HepG2 (cell line): ENCODE measurements around the gene CMIP. TPM values are rescaled to one million over a fixed set of nuclear protein-coding genes. Genes with fewer than 3 reads are reported as not detected.
A peak's percentile ranks its signal among the peaks of the same experiment; 100 is the strongest.

Source experiments
- CEBPB ChIP-seq: IDR thresholded peaks from 2 replicates; pipeline ENCODE4 v1.6.1; 2011; ENCODE audit warnings: low read depth, low read length, improper control_type of control experiment, borderline replicate concordance
- CREB1 ChIP-seq, 2 experiments: fragments of 450-650 bp in 1 of 2; IDR thresholded peaks; 2 replicates each; pipeline ENCODE4 v1.6.1; 2016 to 2017; ENCODE audit warnings: control low read depth in 1 of 2, mild to moderate bottlenecking in 1 of 2, missing compliant biosample characterization in 1 of 2, missing genetic modification characterization in 1 of 2
- ELF3 ChIP-seq: IDR thresholded peaks from 2 replicates; pipeline ENCODE4 v1.6.1; 2016; ENCODE audit warnings: missing genetic modification reagents, missing compliant biosample characterization
- ELF4 ChIP-seq: sonication (generic); formaldehyde crosslinking; IDR thresholded peaks from 2 replicates; pipeline ENCODE4 v1.5.0; 2020; ENCODE audit warnings: missing genetic modification reagents, mild to moderate bottlenecking, moderate library complexity, borderline replicate concordance
- ERF ChIP-seq: IDR thresholded peaks from 2 replicates; pipeline ENCODE4 v1.6.1; 2018; ENCODE audit warnings: missing biosample characterization, missing genetic modification reagents
- JARID2 ChIP-seq: sonication (generic); formaldehyde crosslinking; IDR thresholded peaks from 2 replicates; pipeline ENCODE4 v1.8.1; 2023; ENCODE audit warnings: missing genetic modification reagents, inconsistent platforms; ENCODE audit not compliant: insufficient replicate concordance
- KLF16 ChIP-seq, 2 experiments: sonication (generic) in 1 of 2; formaldehyde crosslinking in 1 of 2; IDR thresholded peaks; 2 replicates each; pipeline versions ENCODE4 v1.6.1 to v1.8.0; 2016 to 2023; ENCODE audit warnings: missing genetic modification reagents in 2 of 2, missing compliant biosample characterization in 1 of 2
- MTA3 ChIP-seq: sonication (generic); formaldehyde crosslinking; IDR thresholded peaks from 2 replicates; pipeline ENCODE4 v1.4.0; 2020; ENCODE audit warnings: missing genetic modification reagents
- NCOA2 ChIP-seq: sonication (generic); formaldehyde crosslinking; IDR thresholded peaks from 2 replicates; pipeline ENCODE4 v1.8.0; 2022; ENCODE audit warnings: inconsistent platforms
- NR2C2 ChIP-seq: sonication (generic); formaldehyde crosslinking; IDR thresholded peaks from 2 replicates; pipeline ENCODE4 v1.4.0; 2020; ENCODE audit warnings: missing genetic modification reagents, mild to moderate bottlenecking, moderate library complexity, borderline replicate concordance
- ZBTB49 ChIP-seq: sonication (generic); formaldehyde crosslinking; IDR thresholded peaks from 2 replicates; pipeline ENCODE4 v1.4.0; 2020; ENCODE audit warnings: missing genetic modification reagents, borderline replicate concordance
- ZBTB7A ChIP-seq: sonication (generic); formaldehyde crosslinking; IDR thresholded peaks from 2 replicates; pipeline ENCODE4 v1.8.0; 2022; ENCODE audit warnings: mild to moderate bottlenecking, missing genetic modification reagents
- ZC3H4 ChIP-seq: sonication (generic); formaldehyde crosslinking; IDR thresholded peaks from 2 replicates; pipeline ENCODE4 v1.4.0; 2020; ENCODE audit warnings: missing genetic modification reagents, borderline replicate concordance
- ZFP62 ChIP-seq: sonication (generic); formaldehyde crosslinking; IDR thresholded peaks from 2 replicates; pipeline ENCODE4 v1.4.0; 2020; ENCODE audit warnings: missing genetic modification reagents
- ZNF138 ChIP-seq: sonication (generic); formaldehyde crosslinking; IDR thresholded peaks from 2 replicates; pipeline ENCODE4 v1.5.0; 2020; ENCODE audit warnings: mild to moderate bottlenecking, low read depth, missing genetic modification reagents
- ZNF292 ChIP-seq: sonication (generic); formaldehyde crosslinking; IDR thresholded peaks from 2 replicates; pipeline ENCODE4 v1.8.1; 2022; ENCODE audit warnings: mild to moderate bottlenecking, low read depth, missing genetic modification reagents, borderline replicate concordance
- ZNF296 ChIP-seq: sonication (generic); formaldehyde crosslinking; conservative IDR thresholded peaks from 2 replicates; pipeline ENCODE4 v1.5.0; 2020; ENCODE audit warnings: mild to moderate bottlenecking, missing genetic modification reagents
- ZNF75D ChIP-seq: sonication (generic); formaldehyde crosslinking; IDR thresholded peaks from 2 replicates; pipeline ENCODE4 v1.8.1; 2023; ENCODE audit warnings: missing genetic modification reagents, mild to moderate bottlenecking, borderline replicate concordance
- ZNF761 ChIP-seq: sonication (generic); formaldehyde crosslinking; conservative IDR thresholded peaks from 2 replicates; pipeline ENCODE4 v1.4.0; 2020; ENCODE audit warnings: mild to moderate bottlenecking, missing genetic modification reagents
- ZNF773 ChIP-seq: sonication (generic); formaldehyde crosslinking; IDR thresholded peaks from 2 replicates; pipeline ENCODE4 v1.4.0; 2020; ENCODE audit warnings: missing genetic modification reagents, borderline replicate concordance
- ZNF775 ChIP-seq: sonication (generic); formaldehyde crosslinking; IDR thresholded peaks from 2 replicates; pipeline ENCODE4 v1.4.0; 2020; ENCODE audit warnings: missing genetic modification reagents, mild to moderate bottlenecking, moderate library complexity, borderline replicate concordance
- ZSCAN21 ChIP-seq: sonication (generic); formaldehyde crosslinking; IDR thresholded peaks from 2 replicates; pipeline ENCODE4 v1.8.0; 2022; ENCODE audit warnings: mild to moderate bottlenecking, missing genetic modification reagents, moderate library complexity, borderline replicate concordance
- polyA plus RNA-seq, 8 experiments: library from polyadenylated mRNA; depleted of rRNA in 3 of 8; stranded (reverse) in 7 of 8; unstranded in 1 of 8; fragments of >200 nt; fragmentation: Illumina TruSeq in 4 of 8; extraction: Trizol in 4 of 8; gene quantifications; 2 replicates each; pipeline versions ENCODE4 v1.2.1 to v1.2.3, GENCODE V29; 2011 to 2016; ENCODE audit warnings: low read depth in 4 of 8, missing spikeins in 1 of 8, mixed read lengths in 1 of 8; ENCODE audit not compliant: insufficient read depth in 1 of 8
- total RNA-seq, 5 experiments: library from RNA; depleted of rRNA; stranded (reverse); fragments of >200 nt; fragmentation: Illumina TruSeq; extraction: Trizol; gene quantifications; 2 replicates each; pipeline ENCODE4 v1.2.3, GENCODE V29; 2016; ENCODE audit warnings: low read depth in 1 of 5
- TF ChIP-seq, protein P1 (sequence below): sonication (generic); formaldehyde crosslinking; IDR thresholded peaks from 2 replicates; pipeline ENCODE4 v1.5.1; 2020; ENCODE audit warnings: missing genetic modification reagents, mild to moderate bottlenecking, borderline replicate concordance
- TF ChIP-seq, protein P2 (sequence below): sonication (generic); formaldehyde crosslinking; IDR thresholded peaks from 2 replicates; pipeline ENCODE4 v1.4.0; 2020; ENCODE audit warnings: missing genetic modification reagents, mild to moderate bottlenecking, borderline replicate concordance

The CMIP gene
- total and polyA plus RNA-seq, 2 of the 13 experiments (the other 11 are each of a cell fraction or from before 2014, with no cell fraction given): 10.9 to 18.1 TPM

GRCh38 chr16:81429045-81429521 is 15.5 kb upstream of the CMIP start (continued):
- TF ChIP-seq NR2C2 (CRISPR knock-in tag) (no peak), CEBPB (no peak; the same call in 1 of the 2 replicates), ZNF296 (CRISPR knock-in tag) (no peak), ZNF761 (CRISPR knock-in tag) (0 out of 2 replicates have a peak, but pooled peaks have one; percentile 64), ZBTB49 (no peak), ERF (no peak), ZNF292 (CRISPR knock-in tag) (no peak; the same call in 1 of the 2 replicates), KLF16 (CRISPR knock-in tag; IDR thresholded peaks at IDR 0.05) (no peak), ZNF775 (CRISPR knock-in tag) (no peak), CREB1 (IDR thresholded peaks at IDR 0.05) (no peak), CREB1 (CRISPR knock-in tag; IDR thresholded peaks at IDR 0.05) (no peak), ZSCAN21 (CRISPR knock-in tag) (no peak), ZC3H4 (CRISPR knock-in tag) (no peak), ZBTB7A (no peak), ELF3 (CRISPR knock-in tag) (no peak), ELF4 (CRISPR knock-in tag) (no peak), ZNF138 (CRISPR knock-in tag) (no peak), ZFP62 (CRISPR knock-in tag) (no peak), MTA3 (CRISPR knock-in tag) (no peak), ZNF75D (no peak), JARID2 (CRISPR knock-in tag) (no peak), NCOA2 (CRISPR knock-in tag) (no peak), ZNF773 (CRISPR knock-in tag) (no peak)
- TF ChIP-seq, protein P1, sequence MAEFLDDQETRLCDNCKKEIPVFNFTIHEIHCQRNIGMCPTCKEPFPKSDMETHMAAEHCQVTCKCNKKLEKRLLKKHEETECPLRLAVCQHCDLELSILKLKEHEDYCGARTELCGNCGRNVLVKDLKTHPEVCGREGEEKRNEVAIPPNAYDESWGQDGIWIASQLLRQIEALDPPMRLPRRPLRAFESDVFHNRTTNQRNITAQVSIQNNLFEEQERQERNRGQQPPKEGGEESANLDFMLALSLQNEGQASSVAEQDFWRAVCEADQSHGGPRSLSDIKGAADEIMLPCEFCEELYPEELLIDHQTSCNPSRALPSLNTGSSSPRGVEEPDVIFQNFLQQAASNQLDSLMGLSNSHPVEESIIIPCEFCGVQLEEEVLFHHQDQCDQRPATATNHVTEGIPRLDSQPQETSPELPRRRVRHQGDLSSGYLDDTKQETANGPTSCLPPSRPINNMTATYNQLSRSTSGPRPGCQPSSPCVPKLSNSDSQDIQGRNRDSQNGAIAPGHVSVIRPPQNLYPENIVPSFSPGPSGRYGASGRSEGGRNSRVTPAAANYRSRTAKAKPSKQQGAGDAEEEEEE: no peak
- TF ChIP-seq, protein P2, sequence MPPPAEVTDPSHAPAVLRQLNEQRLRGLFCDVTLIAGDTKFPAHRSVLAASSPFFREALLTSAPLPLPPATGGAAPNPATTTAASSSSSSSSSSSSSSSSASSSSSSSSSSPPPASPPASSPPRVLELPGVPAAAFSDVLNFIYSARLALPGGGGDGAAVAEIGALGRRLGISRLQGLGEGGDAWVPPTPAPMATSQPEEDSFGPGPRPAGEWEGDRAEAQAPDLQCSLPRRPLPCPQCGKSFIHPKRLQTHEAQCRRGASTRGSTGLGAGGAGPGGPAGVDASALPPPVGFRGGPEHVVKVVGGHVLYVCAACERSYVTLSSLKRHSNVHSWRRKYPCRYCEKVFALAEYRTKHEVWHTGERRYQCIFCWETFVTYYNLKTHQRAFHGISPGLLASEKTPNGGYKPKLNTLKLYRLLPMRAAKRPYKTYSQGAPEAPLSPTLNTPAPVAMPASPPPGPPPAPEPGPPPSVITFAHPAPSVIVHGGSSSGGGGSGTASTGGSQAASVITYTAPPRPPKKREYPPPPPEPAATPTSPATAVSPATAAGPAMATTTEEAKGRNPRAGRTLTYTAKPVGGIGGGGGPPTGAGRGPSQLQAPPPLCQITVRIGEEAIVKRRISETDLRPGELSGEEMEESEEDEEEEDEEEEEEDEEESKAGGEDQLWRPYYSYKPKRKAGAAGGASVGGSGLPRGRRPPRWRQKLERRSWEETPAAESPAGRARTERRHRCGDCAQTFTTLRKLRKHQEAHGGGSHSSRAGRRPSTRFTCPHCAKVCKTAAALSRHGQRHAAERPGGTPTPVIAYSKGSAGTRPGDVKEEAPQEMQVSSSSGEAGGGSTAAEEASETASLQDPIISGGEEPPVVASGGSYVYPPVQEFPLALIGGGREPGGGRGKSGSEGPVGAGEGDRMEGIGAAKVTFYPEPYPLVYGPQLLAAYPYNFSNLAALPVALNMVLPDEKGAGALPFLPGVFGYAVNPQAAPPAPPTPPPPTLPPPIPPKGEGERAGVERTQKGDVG: no peak
